GM19468 (cell line): ENCODE results near the gene CEP89.
"Not testable (repeated sequence)": the region's sequence is repeated elsewhere in the genome, so short reads cannot be mapped to it uniquely, and the experiment has no call there.

Experiments used
- ATAC-seq: cut with Tn5 transposase; IDR thresholded peaks from one replicate; pipeline ENCODE4 v1.9.1; 2021; ENCODE audit warnings: mild to moderate bottlenecking, moderate library complexity, moderate number of reproducible peaks; ENCODE audit not compliant: unreplicated experiment; ENCODE audit errors: extremely low read depth

CEP89 gene

DNA sequence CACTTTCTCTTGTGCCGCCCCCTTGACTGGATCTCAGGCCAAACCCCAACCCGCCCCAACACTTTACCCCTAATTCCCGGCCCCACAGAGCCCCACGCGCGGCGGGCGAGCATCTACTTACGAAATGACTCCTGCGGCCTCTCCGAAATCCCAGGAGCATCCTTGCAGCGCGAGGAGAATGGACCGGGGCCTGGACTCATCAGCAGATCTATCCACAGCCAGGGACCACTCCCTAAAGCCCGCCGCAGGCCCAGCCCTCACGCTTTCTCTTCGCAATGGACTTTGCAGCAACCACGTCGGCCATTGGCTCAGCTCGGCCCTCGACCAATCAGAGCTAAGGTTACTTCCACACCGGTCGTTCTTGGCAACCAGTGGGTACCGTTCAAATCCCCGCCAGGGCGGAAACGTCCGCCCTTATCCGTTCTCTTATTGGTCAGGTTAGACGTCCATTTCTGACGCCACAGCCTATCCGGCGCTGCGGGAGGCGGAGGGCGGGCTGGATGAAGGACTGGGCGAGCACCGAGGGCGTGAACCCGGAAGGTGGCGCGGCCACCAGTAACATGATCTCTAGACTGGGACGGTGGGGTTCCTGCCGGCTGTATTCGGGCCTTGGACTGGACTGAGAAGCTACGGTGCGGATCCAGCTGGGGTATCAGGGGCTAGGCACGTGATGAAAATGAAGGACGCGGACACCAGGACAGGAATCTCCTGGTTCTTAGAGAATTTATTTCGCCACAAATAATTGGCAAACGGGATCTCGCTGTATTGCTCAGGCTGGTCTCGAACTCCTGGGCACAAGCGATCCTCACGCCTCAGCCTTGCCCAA, at the start of gene CEP89, which contains the start of gene FAAP24:
Gene CEP89 (minus strand): TSS at position 244 of the 826 bp plus-strand sequence. CDS start 84 bp downstream, at position 160.
Gene FAAP24 (plus strand): TSS at position 528 of the 826 bp plus-strand sequence. CDS start 955 bp downstream, outside the sequence.
- peak; percentile 100 for ATAC-seq

DNA sequence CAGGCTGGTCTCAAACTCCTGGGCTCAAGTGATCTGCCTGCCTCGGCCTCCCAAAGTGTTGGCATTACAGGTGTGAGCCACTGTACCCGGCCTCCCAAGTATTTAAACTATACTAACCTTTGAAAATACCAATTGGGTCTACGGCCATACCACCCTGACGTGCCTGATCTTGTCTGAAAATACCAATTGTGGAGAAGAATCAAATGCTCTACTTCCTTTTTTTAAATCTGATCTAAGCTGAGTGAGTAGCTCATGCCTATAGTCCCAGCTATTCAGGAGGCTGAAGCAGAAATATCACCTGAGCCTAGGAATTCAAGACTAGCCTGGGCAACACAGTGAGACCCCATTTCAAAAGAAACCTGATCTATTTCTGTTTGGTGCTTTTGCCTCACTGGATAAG, 39.1 kb upstream of the CEP89 start:
- ATAC-seq, result not testable (repeated sequence)

DNA sequence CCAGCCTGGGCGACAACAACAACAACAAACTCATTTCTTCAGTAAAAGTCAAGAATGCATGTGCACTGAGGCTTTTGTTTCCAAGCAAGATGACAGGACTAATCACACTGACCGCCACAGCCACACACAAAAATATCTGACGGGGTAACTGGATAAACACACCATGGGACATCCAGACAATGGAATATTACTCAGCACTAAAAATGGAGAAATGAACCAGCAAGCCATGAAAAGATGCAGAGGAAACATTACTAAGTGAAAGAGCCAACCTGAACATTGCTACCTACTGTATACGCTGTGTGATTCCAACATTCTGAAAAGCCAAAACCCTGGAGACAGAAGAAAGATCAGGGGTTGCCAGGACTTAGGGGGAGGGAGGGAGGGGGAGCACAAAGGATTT, 37.0 kb upstream of the CEP89 start:
- no peak for ATAC-seq

DNA sequence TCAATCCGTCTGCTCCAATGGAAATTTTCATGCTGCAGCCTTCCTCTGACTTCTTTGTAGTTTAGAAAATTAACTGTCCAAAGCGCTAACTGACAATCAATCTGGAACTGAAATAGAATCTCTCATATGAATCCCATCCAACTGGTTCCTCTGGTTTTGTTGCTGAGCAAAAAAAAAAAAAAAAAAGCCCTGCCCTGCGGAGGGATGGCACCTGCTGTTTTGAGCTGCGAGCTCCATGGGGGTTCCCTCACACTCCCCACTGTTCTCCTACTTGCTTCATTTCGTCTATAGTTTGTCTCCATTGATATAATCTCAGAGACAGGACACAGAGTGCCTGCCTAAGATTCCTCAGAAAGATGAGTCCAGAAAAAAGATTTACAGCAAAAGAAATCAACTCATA, 33.7 kb upstream of the CEP89 start:
- ATAC-seq, result no peak

DNA sequence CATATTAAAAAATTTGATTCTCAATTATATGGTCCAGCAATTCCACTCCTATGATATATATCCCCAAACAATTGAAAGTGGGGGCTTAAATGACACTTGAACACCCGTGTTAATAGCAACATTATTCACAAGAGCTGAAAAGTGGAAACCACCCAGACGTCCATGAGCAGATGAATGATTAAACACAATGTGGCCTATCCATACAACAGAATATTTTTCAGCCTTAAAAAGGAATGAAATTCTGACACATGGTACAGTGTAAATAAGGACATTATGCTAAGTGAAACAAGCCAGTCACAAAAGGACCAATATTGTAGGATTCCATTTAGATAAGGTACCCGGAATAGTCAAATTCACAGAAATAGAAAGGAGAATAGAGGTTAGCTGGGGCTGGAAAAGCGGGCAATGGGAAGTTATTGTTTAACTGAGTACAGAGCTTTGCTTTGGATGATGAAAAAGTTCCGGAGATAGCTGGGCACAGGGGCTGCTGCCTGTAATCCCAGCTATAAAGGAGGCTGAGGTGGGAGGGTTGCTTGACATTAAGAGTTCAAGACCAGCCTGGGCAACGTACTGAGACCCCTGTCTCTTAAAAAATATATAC, 31.8 kb upstream of the CEP89 start:
- ATAC-seq, result not testable (repeated sequence)

GRCh38 chr19:33002126-33002865, 30.5 kb upstream of the CEP89 start:
- ATAC-seq, result not testable (repeated sequence)

DNA sequence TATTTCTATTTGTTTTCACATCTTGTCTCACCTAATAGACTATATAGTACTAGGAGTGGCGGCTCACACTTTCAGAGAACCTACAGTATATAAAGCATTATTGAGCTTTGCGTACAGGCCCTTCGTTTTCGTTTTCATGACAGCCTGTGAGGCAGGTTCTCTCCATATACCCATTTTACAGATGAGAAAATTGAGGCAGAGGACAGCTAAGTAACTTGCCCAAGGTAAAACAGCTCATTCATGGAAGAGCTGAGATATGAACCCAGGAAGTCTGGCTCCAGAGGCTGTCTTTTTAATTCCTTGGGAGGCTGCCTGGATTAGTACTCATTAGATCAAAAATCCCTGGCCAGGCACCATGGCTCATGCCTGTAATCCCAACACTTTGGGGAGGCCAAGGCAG, 29.2 kb upstream of the CEP89 start:
- no peak for ATAC-seq

GRCh38 chr19:33000510-33000909, 28.8 kb upstream of the CEP89 start:
- no peak for ATAC-seq

- no peak for ATAC-seq
Measured at GRCh38 chr19:32998722-32999121, 27.0 kb upstream of the CEP89 start.

DNA sequence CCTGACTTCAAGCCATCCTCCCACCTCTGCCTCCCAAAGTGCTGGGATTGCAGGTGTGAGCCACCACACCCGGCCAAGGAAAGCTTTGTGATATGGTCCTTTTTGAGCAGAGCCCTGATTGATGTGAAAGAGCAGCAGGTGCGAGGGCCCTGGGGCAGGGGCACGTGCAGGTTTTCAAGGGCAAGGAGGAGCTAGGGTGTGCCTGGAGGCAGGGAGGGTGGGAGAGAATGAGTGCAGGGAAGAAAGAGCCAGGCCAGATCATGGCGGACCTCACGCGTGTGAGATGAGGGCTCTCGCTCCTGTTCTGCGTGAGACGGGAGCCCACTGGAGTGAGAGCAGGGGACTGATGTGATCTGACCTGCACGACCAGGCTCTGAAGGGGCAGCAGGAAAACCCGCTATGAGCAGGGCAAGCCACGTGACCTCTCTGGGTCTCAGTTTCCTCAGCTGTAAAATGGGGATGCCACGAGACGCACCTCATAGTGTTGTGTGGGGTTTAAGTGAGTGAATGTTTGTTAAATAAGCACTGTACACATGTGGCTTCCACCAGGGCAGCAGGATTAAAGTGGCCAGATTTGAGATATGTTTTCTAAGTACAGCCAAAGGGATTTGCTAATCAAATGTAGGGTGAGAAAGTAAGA, 26.1 kb upstream of the CEP89 start:
- no peak for ATAC-seq

DNA sequence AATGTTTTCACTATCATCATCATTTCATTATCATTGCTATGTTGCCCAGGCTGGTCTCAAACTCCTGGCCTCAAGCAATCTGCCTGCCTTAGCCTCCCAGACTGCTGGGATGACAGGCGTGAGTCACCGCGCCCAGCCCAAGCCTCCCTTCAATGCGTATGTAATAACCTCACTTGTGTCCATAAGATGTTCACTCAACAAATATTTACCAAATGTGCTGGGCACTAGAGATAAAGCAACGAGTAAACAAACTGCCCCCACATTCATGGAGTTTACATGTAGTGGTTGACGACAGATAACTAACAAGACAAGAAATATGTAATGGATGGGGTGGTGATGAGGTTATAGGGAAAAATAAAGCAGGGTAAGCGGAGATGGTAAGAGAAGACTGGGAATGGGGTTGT, 25.3 kb upstream of the CEP89 start:
- not testable (repeated sequence) for ATAC-seq

- ATAC-seq, result not testable (repeated sequence)
Measured at GRCh38 chr19:32995966-32996365, 24.2 kb upstream of the CEP89 start.

DNA sequence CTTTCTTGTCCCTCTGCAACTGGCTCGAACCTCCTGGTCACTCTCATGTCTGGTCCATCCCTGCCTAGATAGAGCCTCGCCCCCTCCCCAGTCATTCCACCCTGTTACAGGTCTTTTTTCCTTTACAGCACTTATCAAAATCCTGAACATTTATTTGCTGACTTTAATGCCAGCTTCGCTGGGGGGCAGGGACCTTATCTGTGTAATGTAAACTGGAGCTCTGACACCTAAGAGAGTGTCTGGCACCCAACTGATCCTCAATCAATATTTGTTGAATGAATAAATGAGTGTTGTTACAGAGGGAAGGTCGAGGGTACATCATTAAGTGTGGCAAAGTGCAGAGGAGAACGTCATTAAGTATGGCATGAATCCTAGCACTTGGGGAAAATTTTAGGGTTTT, 17.0 kb upstream of the CEP89 start:
- no peak for ATAC-seq

- not testable (repeated sequence) for ATAC-seq
Measured at GRCh38 chr19:32988254-32988653, 16.5 kb upstream of the CEP89 start.

DNA sequence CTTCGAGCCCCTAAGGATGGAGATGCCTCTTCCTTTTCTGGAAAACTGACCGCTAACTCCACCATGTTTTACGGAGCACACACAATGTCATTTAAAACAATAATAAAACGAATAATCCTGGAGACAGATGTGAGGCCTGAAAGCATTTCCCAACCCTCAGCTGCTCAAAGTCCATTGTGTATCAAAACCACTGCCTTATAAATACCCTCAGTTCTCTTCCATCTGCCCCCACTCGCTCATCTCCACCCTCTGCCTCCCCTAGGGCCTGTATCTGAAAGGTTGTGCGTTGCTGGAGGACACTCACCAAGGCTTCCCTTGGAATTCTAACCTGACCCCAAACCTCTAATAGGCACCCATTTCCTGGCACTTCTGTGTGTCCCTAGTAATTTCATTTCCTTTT, 10.7 kb upstream of the CEP89 start:
- not testable (repeated sequence) for ATAC-seq

GRCh38 chr19:32979807-32980206, 8.0 kb upstream of the CEP89 start:
- ATAC-seq, result not testable (repeated sequence)

DNA sequence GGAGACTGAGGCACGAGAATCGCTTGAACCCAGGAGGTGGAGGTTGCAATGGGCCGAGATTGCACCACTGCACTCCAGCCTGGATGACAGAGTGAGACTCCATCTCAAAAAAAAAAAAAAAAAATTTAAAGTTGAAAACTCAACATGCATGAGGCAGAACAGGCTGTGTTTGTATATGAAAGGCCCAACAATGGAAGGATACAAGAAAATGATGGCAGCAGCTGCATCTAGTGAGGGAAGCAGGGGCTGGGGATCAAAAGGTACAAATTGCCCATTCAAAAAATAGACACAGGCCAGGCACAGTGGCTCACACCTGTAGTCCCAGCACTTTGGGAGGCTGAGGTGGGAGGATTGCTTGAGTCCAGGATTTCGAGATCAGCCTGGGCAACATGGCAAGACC, 6.1 kb upstream of the CEP89 start:
- ATAC-seq, result not testable (repeated sequence)

GRCh38 chr19:32977280-32977679, 5.5 kb upstream of the CEP89 start:
- ATAC-seq, result no peak

GRCh38 chr19:32976223-32976805, 4.6 kb upstream of the CEP89 start:
- no peak for ATAC-seq

- ATAC-seq, result no peak
Measured at GRCh38 chr19:32971012-32971595, 654 bp downstream of the CEP89 start.
